ENCODE results near the gene ZP2. TPM values are rescaled to one million over a fixed set of nuclear protein-coding genes. Genes with fewer than 3 reads are reported as not detected.

ZP2 gene
- total RNA-seq, 1 donor from 2014 or later, result not detected

Other genes starting within 250 kb of the ZP2 start
- 0.31 TPM for gene DNAH3, start 60.7 kb downstream of the ZP2 start, total RNA-seq
- gene LDAF1, start 52.9 kb downstream of the ZP2 start, total RNA-seq, result 71.4 TPM
- gene ANKS4B, start 22.1 kb upstream of the ZP2 start, total RNA-seq, result not detected
- 66.6 TPM for gene CRYM, start 66.7 kb upstream of the ZP2 start, total RNA-seq